Measurements from ENCODE around the gene CALU.

Gene CALU

DNA sequence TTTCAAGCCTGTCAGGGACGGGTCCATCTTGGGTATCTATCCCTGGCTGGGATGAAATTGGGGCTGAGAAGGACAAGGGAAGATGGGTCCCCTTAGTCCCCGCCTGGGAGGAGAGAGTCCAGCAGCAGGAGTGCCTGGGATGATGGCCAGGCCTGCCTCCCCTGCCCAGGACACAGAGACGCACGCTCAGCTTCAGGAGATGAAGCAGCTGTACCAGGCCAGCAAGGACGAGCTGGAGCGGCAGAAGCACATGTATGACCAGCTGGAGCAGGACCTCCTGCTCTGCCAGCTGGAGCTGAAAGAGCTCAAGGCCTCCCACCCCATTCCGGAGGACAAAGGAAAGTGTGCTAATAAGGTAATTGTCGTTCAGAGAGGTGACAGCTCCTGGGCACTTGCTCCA, 68.0 kb downstream of the CALU start:
- in situ Hi-C loops (cut with HindIII; ENCODE audit: low sequenced_read_pairs) = loop anchor here (5.0 kb wide), 2 partner anchors 40 to 105 kb away; partner anchors contain the start of gene KCP

DNA sequence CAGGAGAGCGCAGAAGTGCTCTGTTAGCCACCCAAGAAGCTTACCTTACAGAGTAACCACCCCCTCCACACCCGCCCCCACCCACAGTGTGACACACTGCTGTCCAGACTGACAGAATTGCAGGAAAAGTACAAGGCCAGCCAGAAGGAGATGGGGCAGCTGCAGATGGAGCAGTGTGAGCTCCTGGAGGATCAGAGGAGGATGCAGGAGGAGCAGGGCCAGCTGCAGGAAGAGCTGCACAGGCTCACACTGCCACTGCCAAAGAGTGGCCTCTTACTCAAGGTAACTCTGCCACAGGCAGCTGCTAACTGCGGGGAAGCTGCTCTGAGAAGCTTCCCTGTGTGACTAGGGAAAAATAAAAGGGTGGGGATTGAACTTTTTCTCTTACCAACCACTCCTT, 70.2 kb downstream of the CALU start:
- in situ Hi-C loops (cut with HindIII; ENCODE audit: low sequenced_read_pairs) = loop anchor here (5.0 kb wide), 2 partner anchors 42 to 103 kb away; partner anchors contain the start of gene KCP

DNA sequence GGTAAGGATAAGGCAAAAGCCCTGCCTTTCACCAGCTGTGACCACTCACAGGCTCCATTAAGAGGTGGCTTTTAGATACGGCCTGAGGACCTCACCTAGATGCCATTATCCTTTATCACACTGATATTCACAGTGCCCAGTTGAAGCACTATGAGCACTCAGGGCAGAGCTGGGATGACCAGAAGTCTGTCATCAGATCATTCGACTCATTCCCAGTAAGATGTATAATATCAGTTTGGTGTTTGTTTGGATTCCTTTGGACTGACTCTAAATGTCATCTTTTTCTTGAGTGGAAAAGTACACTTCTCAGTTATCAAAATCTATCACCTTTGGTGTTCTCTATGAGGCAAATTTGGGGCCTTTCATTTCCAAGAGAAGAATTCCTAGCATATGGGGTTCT, 71.3 kb downstream of the CALU start:
- in situ Hi-C loops (cut with HindIII; ENCODE audit: low sequenced_read_pairs) = no loop called here

GRCh38 chr7:128810997-128811396, 71.8 kb downstream of the CALU start:
- in situ Hi-C loops (cut with HindIII; ENCODE audit: low sequenced_read_pairs) = no loop called here

GRCh38 chr7:128811631-128812430, 72.7 kb downstream of the CALU start:
- in situ Hi-C loops (cut with HindIII; ENCODE audit: low sequenced_read_pairs) = no loop called here

GRCh38 chr7:128812514-128813168, 73.5 kb downstream of the CALU start:
- in situ Hi-C loops (cut with HindIII; ENCODE audit: low sequenced_read_pairs) = no loop called here

DNA sequence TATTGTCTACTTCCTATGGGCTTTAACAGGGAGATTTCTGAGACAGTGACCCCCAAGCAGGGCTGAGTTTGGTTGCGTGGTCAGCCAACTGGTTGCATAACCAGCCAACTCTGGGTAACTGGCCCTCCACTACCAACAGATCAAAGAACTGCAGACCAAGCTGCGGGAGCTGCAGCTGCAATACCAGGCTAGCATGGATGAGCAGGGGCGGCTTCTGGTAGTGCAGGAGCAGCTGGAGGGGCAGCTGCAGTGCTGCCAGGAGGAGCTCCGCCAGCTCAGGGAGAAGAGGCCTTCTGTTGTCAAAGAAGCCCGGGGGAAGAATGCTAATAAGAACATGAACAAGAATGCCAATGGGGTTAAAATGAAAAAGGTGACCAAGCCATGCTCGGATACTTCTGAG, 75.3 kb downstream of the CALU start:
- in situ Hi-C loops (cut with HindIII; ENCODE audit: low sequenced_read_pairs) = no loop called here

- in situ Hi-C loops (cut with HindIII; ENCODE audit: low sequenced_read_pairs) = no loop called here
Observed at GRCh38 chr7:128815289-128815942, 76.3 kb downstream of the CALU start.

GRCh38 chr7:128818694-128819093, 79.5 kb downstream of the CALU start:
- in situ Hi-C loops (cut with HindIII; ENCODE audit: low sequenced_read_pairs) = no loop called here

Data from endothelial cell of hepatic sinusoid (primary cell).